Parathyroid adenoma (tissue), 2 donors: Measurements from ENCODE around the gene NME4.

Source experiments
- H2AFZ ChIP-seq: fragments of 300-600 bp; sonication (generic); one replicate; pipeline ENCODE4 v1.7.0; 2017; ENCODE audit warnings: antibody characterized with exemption, mild to moderate bottlenecking
- H3K27ac ChIP-seq: fragments of 300-600 bp; sonication (generic); one replicate; pipeline ENCODE4 v1.7.0; 2017
- H3K27me3 ChIP-seq: fragments of 300-600 bp; sonication (generic); one replicate; pipeline ENCODE4 v1.7.0; 2017; ENCODE audit warnings: low read length; ENCODE audit not compliant: control insufficient read depth, insufficient read depth
- H3K36me3 ChIP-seq: fragments of 300-600 bp; sonication (generic); one replicate; pipeline ENCODE4 v1.7.0; 2017; ENCODE audit warnings: low read length; ENCODE audit not compliant: control insufficient read depth, insufficient read depth
- H3K4me1 ChIP-seq: fragments of 300-600 bp; sonication (generic); one replicate; pipeline ENCODE4 v1.7.0; 2017; ENCODE audit warnings: control low read depth
- H3K4me2 ChIP-seq: fragments of 300-600 bp; sonication (generic); one replicate; pipeline ENCODE4 v1.7.0; 2017; ENCODE audit warnings: low read length
- H3K4me3 ChIP-seq: fragments of 300-600 bp; sonication (generic); one replicate; pipeline ENCODE4 v1.7.0; 2017; ENCODE audit warnings: low read depth, low read length
- H3K79me2 ChIP-seq: fragments of 300-600 bp; sonication (generic); one replicate; pipeline ENCODE4 v1.7.0; 2017; ENCODE audit warnings: control low read depth
- H3K9ac ChIP-seq: fragments of 300-600 bp; sonication (generic); one replicate; pipeline ENCODE4 v1.7.0; 2017; ENCODE audit warnings: mild to moderate bottlenecking
- H3K9me3 ChIP-seq: fragments of 300-600 bp; sonication (generic); one replicate; pipeline ENCODE4 v1.7.0; 2017; ENCODE audit warnings: low read length; ENCODE audit not compliant: control insufficient read depth
- TF ChIP-seq, protein P1 (sequence below): fragments of 300-600 bp; sonication (generic); IDR thresholded peaks from one replicate; pipeline ENCODE4 v1.7.0; 2017; ENCODE audit warnings: antibody characterized with exemption, mild to moderate bottlenecking
- donor health status: primary hyperparathyroidism.

Gene NME4

DNA sequence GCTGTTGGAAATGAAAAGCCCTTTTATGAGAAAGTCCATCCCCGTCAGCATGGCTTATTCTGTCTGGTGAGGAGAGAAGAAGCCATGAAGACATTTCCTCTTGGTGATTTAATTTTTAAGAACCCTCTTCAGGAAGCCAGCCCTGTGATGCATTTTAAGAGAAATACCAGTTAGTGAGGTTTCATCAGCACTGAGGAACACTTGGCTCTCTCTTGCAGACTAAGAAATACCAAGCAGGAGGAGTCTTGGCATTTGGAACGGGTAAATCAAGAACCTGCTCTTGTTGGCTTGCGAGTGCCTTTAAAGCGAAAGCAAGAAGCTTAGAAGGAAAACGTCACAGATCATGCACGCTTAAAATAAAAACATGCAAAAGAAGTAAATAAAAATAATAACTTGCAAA, 46.0 kb downstream of the NME4 start:
- H3K4me2 ChIP-seq, result no peak overlapping the region
- peaks cover 54% of the 10 kb centered on the region for H3K79me2 ChIP-seq
- no peak overlapping the region for H3K9ac ChIP-seq
- H3K4me1 ChIP-seq, result no peaks in the 10 kb centered on the region
- H2AFZ ChIP-seq, result no peak overlapping the region
- no peak overlapping the region for H3K27ac ChIP-seq
- no peaks in the 10 kb centered on the region for H3K36me3 ChIP-seq
- H3K4me3 ChIP-seq, result no peak overlapping the region
- no peaks in the 10 kb centered on the region for H3K27me3 ChIP-seq
- TF ChIP-seq, protein P1, sequence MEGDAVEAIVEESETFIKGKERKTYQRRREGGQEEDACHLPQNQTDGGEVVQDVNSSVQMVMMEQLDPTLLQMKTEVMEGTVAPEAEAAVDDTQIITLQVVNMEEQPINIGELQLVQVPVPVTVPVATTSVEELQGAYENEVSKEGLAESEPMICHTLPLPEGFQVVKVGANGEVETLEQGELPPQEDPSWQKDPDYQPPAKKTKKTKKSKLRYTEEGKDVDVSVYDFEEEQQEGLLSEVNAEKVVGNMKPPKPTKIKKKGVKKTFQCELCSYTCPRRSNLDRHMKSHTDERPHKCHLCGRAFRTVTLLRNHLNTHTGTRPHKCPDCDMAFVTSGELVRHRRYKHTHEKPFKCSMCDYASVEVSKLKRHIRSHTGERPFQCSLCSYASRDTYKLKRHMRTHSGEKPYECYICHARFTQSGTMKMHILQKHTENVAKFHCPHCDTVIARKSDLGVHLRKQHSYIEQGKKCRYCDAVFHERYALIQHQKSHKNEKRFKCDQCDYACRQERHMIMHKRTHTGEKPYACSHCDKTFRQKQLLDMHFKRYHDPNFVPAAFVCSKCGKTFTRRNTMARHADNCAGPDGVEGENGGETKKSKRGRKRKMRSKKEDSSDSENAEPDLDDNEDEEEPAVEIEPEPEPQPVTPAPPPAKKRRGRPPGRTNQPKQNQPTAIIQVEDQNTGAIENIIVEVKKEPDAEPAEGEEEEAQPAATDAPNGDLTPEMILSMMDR, result no peak
- no peaks in the 10 kb centered on the region for H3K9me3 ChIP-seq

GRCh38 chr16:444027-444426, 47.0 kb downstream of the NME4 start:
- no peak overlapping the region for H3K9ac ChIP-seq
- TF ChIP-seq, protein P1, result no peak
- H3K27me3 ChIP-seq, result no peaks in the 10 kb centered on the region

GRCh38 chr16:445566-445965, 48.6 kb downstream of the NME4 start:
- Histone ChIP-seq H3K4me3 (no peak overlapping the region), H3K9me3 (no peaks in the 10 kb centered on the region), H3K27ac (no peak overlapping the region), H3K9ac (no peak overlapping the region), H3K4me1 (no peaks in the 10 kb centered on the region), H3K4me2 (no peak overlapping the region), H3K36me3 (no peaks in the 10 kb centered on the region), H3K27me3 (no peaks in the 10 kb centered on the region), H3K79me2 (peaks cover 55% of the 10 kb centered on the region), H2AFZ (no peak overlapping the region)
- TF ChIP-seq, protein P1, result no peak

More at GRCh38 chr16:444027-444426, 47.0 kb downstream of the NME4 start:
- Histone ChIP-seq H3K4me3 (no peak overlapping the region), H3K27ac (no peak overlapping the region), H3K36me3 (no peaks in the 10 kb centered on the region), H3K4me1 (no peaks in the 10 kb centered on the region), H3K79me2 (peaks cover 58% of the 10 kb centered on the region), H2AFZ (no peak overlapping the region), H3K9me3 (no peaks in the 10 kb centered on the region), H3K4me2 (no peak overlapping the region)
